Activated CD8-positive, alpha-beta T cell treated with anti-CD3 and anti-CD28 coated beads, Interleukin-2, amount 10 ng/mL, durations not matched to agents 7 days and 5 days (primary cell): ENCODE results near the gene ANKRD27. TPM values are rescaled to one million over a fixed set of nuclear protein-coding genes. Genes with fewer than 3 reads are reported as not detected.
A peak's percentile ranks its signal among the peaks of the same experiment; 100 is the strongest.
"Not testable (repeated sequence)": the region's sequence is repeated elsewhere in the genome, so short reads cannot be mapped to it uniquely, and the experiment has no call there.

ENCODE experiments used
- ATAC-seq: fragments of 150-1000 bp; cut with Tn5 transposase; one replicate; pipeline ENCODE4 v1.10.0; 2021; ENCODE audit warnings: moderate library complexity
- CTCF ChIA-PET: fragments of 350-600 bp; sonication (Branson Sonifier 250); formaldehyde crosslinking; loops from one replicate; lab custom pipeline; 2021; ENCODE audit warnings: antibody characterized with exemption; lab: Charles Lee
- POLR2A ChIA-PET: fragments of 350-600 bp; sonication (Branson Sonifier 250); formaldehyde crosslinking; loops from one replicate; lab custom pipeline; 2021; ENCODE audit warnings: antibody characterized with exemption; lab: Charles Lee
- DNase-seq: peaks from one replicate; pipeline ENCODE4 v3.0.0-alpha.2; 2020
- H3K27ac Mint-ChIP-seq: one replicate; pipeline ENCODE4 v1.8.0; 2021; ENCODE audit warnings: mild to moderate bottlenecking, mixed read lengths
- H3K27me3 Mint-ChIP-seq: one replicate; pipeline ENCODE4 v1.8.0; 2021; ENCODE audit warnings: low read depth, mixed read lengths
- H3K36me3 Mint-ChIP-seq: one replicate; pipeline ENCODE4 v1.8.0; 2021; ENCODE audit warnings: low read depth, mixed read lengths
- H3K4me1 Mint-ChIP-seq: one replicate; pipeline ENCODE4 v1.8.0; 2021; ENCODE audit warnings: low read depth, mixed read lengths
- H3K4me3 Mint-ChIP-seq: one replicate; pipeline ENCODE4 v1.8.0; 2021; ENCODE audit warnings: mild to moderate bottlenecking, mixed read lengths
- H3K9me3 Mint-ChIP-seq: one replicate; pipeline ENCODE4 v1.8.0; 2022; ENCODE audit warnings: mixed read lengths; ENCODE audit not compliant: insufficient read depth
- total RNA-seq, 2 experiments: library from RNA; stranded (reverse); gene quantifications; one replicate each; pipeline ENCODE4 v1.2.3, GENCODE V29; 2021

The ANKRD27 gene
- total RNA-seq, 2 experiments from 2014 or later, result 45.1 to 45.3 TPM

- ATAC-seq, POLR2A ChIA-PET, DNase-seq, H3K27ac Mint-ChIP-seq, CTCF ChIA-PET, H3K4me3 Mint-ChIP-seq, H3K27me3 Mint-ChIP-seq, H3K9me3 Mint-ChIP-seq: not testable (repeated sequence)
- peaks cover 12% of the 10 kb centered on the region for H3K4me1 Mint-ChIP-seq
- peaks cover 37% of the 10 kb centered on the region for H3K36me3 Mint-ChIP-seq
Measured at GRCh38 chr19:32652331-32652730, 22.6 kb downstream of the ANKRD27 start.

- Mint-ChIP-seq H3K9me3 (no peaks in the 10 kb centered on the region), H3K27me3 (no peaks in the 10 kb centered on the region), H3K4me1 (peaks cover 18% of the 10 kb centered on the region), H3K4me3 (no peak overlapping the region), H3K36me3 (peaks cover 43% of the 10 kb centered on the region), H3K27ac (no peak overlapping the region)
- ATAC-seq (no peak), DNase-seq (no peak)
- ChIA-PET POLR2A (interaction anchor here (0.6 kb wide), 1 partner anchor 149 kb away, joined by 3 read pairs; no protein-coding TSS in a partner anchor), CTCF (no interaction called here)
Measured at GRCh38 chr19:32651729-32652140, 23.2 kb downstream of the ANKRD27 start.

GRCh38 chr19:32650671-32651070 lies 24.3 kb downstream of the ANKRD27 start:
- ATAC-seq (no peak), DNase-seq (no peak)
- Mint-ChIP-seq H3K4me1 (peaks cover 26% of the 10 kb centered on the region), H3K9me3 (no peaks in the 10 kb centered on the region), H3K36me3 (peaks cover 41% of the 10 kb centered on the region), H3K27me3 (no peaks in the 10 kb centered on the region), H3K27ac (no peak overlapping the region), H3K4me3 (no peak overlapping the region)
- CTCF ChIA-PET, result no interaction called here
- POLR2A ChIA-PET, result no interaction called here

- no peak for ATAC-seq
- POLR2A ChIA-PET, result interaction anchor here (0.6 kb wide), 1 partner anchor 230 kb away, joined by 3 read pairs; no protein-coding TSS in a partner anchor
- no peak overlapping the region for H3K27ac Mint-ChIP-seq
- no peak for DNase-seq
- H3K9me3 Mint-ChIP-seq, result no peaks in the 10 kb centered on the region
- peaks cover 38% of the 10 kb centered on the region for H3K36me3 Mint-ChIP-seq
- no peak overlapping the region for H3K4me3 Mint-ChIP-seq
- H3K27me3 Mint-ChIP-seq, result no peaks in the 10 kb centered on the region
- H3K4me1 Mint-ChIP-seq, result peaks cover 26% of the 10 kb centered on the region
- CTCF ChIA-PET, result interaction anchor here (1.3 kb wide), 1 partner anchor 10 kb away, joined by 4 read pairs; no protein-coding TSS in a partner anchor
Measured at GRCh38 chr19:32649751-32650150, 25.2 kb downstream of the ANKRD27 start.

- H3K4me3 Mint-ChIP-seq, result peak overlapping the region; percentile 48
- POLR2A ChIA-PET, result no interaction called here
Measured at GRCh38 chr19:32647361-32647760, 27.6 kb downstream of the ANKRD27 start.

GRCh38 chr19:32646556-32646955 lies 28.4 kb downstream of the ANKRD27 start:
- Mint-ChIP-seq H3K27ac (peak overlapping the region; percentile 78), H3K9me3 (no peaks in the 10 kb centered on the region), H3K4me3 (peak overlapping the region; percentile 48), H3K4me1 (peaks cover 55% of the 10 kb centered on the region), H3K27me3 (no peaks in the 10 kb centered on the region), H3K36me3 (peaks cover 61% of the 10 kb centered on the region)
- POLR2A ChIA-PET, result interaction anchor here (0.6 to 1.2 kb wide), 3 partner anchors 8 to 47 kb away, joined by 3 to 5 read pairs (median 4); partner anchors contain the start of gene NUDT19
- DNase-seq, result peak; percentile 56
- CTCF ChIA-PET, result interaction anchor here (1.0 to 2.0 kb wide), 2 partner anchors 9 to 46 kb away, joined by 3 to 10 read pairs; no protein-coding TSS in a partner anchor
- ATAC-seq, result no peak

More at GRCh38 chr19:32647361-32647760, 27.6 kb downstream of the ANKRD27 start:
- DNase-seq (peak; percentile 52), ATAC-seq (no peak)
- H3K36me3 Mint-ChIP-seq, result peaks cover 55% of the 10 kb centered on the region
- no peaks in the 10 kb centered on the region for H3K27me3 Mint-ChIP-seq
- H3K27ac Mint-ChIP-seq, result peak overlapping the region; percentile 78
- H3K9me3 Mint-ChIP-seq, result no peaks in the 10 kb centered on the region
- CTCF ChIA-PET, result interaction anchor here (0.8 to 2.0 kb wide), 4 partner anchors 28 to 47 kb away, joined by 3 to 10 read pairs (median 6); partner anchors contain the start of genes ANKRD27 and RGS9BP
- peaks cover 48% of the 10 kb centered on the region for H3K4me1 Mint-ChIP-seq

- H3K27ac Mint-ChIP-seq, result peak overlapping the region; percentile 89
- H3K36me3 Mint-ChIP-seq, result peaks cover 71% of the 10 kb centered on the region
- H3K27me3 Mint-ChIP-seq, result no peaks in the 10 kb centered on the region
- H3K4me1 Mint-ChIP-seq, result peaks cover 50% of the 10 kb centered on the region
- H3K4me3 Mint-ChIP-seq, result peak overlapping the region; percentile 49
- H3K9me3 Mint-ChIP-seq, result no peaks in the 10 kb centered on the region
- ChIA-PET POLR2A (no interaction called here), CTCF (interaction anchor here (1.1 kb wide), 1 partner anchor 13 kb away, joined by 4 read pairs; no protein-coding TSS in a partner anchor)
- DNase-seq, result peak; percentile 89
- peak; percentile 96 for ATAC-seq
Measured at GRCh38 chr19:32642771-32643170, 32.2 kb downstream of the ANKRD27 start.

GRCh38 chr19:32638625-32639024 lies 36.4 kb downstream of the ANKRD27 start:
- CTCF ChIA-PET, result interaction anchor here (0.6 to 1.5 kb wide), 3 partner anchors 10 to 38 kb away, joined by 3 to 4 read pairs (median 4); no protein-coding TSS in a partner anchor
- H3K36me3 Mint-ChIP-seq, result peaks cover 60% of the 10 kb centered on the region
- no peak for DNase-seq
- H3K4me3 Mint-ChIP-seq, result no peak overlapping the region
- ATAC-seq, result no peak
- peaks cover 22% of the 10 kb centered on the region for H3K4me1 Mint-ChIP-seq
- POLR2A ChIA-PET, result interaction anchor here (1.1 kb wide), 1 partner anchor 8 kb away, joined by 5 read pairs; no protein-coding TSS in a partner anchor
- no peaks in the 10 kb centered on the region for H3K9me3 Mint-ChIP-seq
- no peak overlapping the region for H3K27ac Mint-ChIP-seq
- H3K27me3 Mint-ChIP-seq, result no peaks in the 10 kb centered on the region

- Mint-ChIP-seq H3K4me3 (no peak overlapping the region), H3K36me3 (peaks cover 52% of the 10 kb centered on the region), H3K27me3 (no peaks in the 10 kb centered on the region), H3K27ac (no peak overlapping the region), H3K9me3 (no peaks in the 10 kb centered on the region), H3K4me1 (peaks cover 11% of the 10 kb centered on the region)
- DNase-seq (no peak), ATAC-seq (no peak)
- ChIA-PET POLR2A (no interaction called here), CTCF (no interaction called here)
Measured at GRCh38 chr19:32637480-32637879, 37.5 kb downstream of the ANKRD27 start.

GRCh38 chr19:32631381-32631780 lies 43.6 kb downstream of the ANKRD27 start:
- no peaks in the 10 kb centered on the region for H3K9me3 Mint-ChIP-seq
- no peak for ATAC-seq
- H3K4me1 Mint-ChIP-seq, result no peaks in the 10 kb centered on the region
- POLR2A ChIA-PET, result no interaction called here
- DNase-seq, result no peak
- H3K36me3 Mint-ChIP-seq, result peaks cover 20% of the 10 kb centered on the region
- H3K27ac Mint-ChIP-seq, result no peak overlapping the region
- H3K27me3 Mint-ChIP-seq, result no peaks in the 10 kb centered on the region
- no peak overlapping the region for H3K4me3 Mint-ChIP-seq
- CTCF ChIA-PET, result interaction anchor here (1.4 kb wide), 1 partner anchor 11 kb away, joined by 3 read pairs; no protein-coding TSS in a partner anchor

- no peak for ATAC-seq
- no peak overlapping the region for H3K27ac Mint-ChIP-seq
- ChIA-PET CTCF (interaction anchor here (1.4 kb wide), 1 partner anchor 12 kb away, joined by 3 read pairs; no protein-coding TSS in a partner anchor), POLR2A (no interaction called here)
- DNase-seq, result no peak
- no peak overlapping the region for H3K4me3 Mint-ChIP-seq
- H3K27me3 Mint-ChIP-seq, result no peaks in the 10 kb centered on the region
- peaks cover 16% of the 10 kb centered on the region for H3K36me3 Mint-ChIP-seq
- no peaks in the 10 kb centered on the region for H3K9me3 Mint-ChIP-seq
- no peaks in the 10 kb centered on the region for H3K4me1 Mint-ChIP-seq
Measured at GRCh38 chr19:32630338-32630737, 44.6 kb downstream of the ANKRD27 start.

GRCh38 chr19:32627714-32628270 lies 47.2 kb downstream of the ANKRD27 start:
- POLR2A ChIA-PET, result no interaction called here
- Mint-ChIP-seq H3K27me3 (no peaks in the 10 kb centered on the region), H3K4me3 (no peak overlapping the region)

More at GRCh38 chr19:32627714-32628270, 47.2 kb downstream of the ANKRD27 start:
- ATAC-seq (no peak), DNase-seq (no peak)
- no peaks in the 10 kb centered on the region for H3K9me3 Mint-ChIP-seq
- H3K27ac Mint-ChIP-seq, result no peak overlapping the region
- peaks cover 21% of the 10 kb centered on the region for H3K36me3 Mint-ChIP-seq
- H3K4me1 Mint-ChIP-seq, result no peaks in the 10 kb centered on the region
- CTCF ChIA-PET, result no interaction called here
